ENCODE results near the gene CIROP. TPM values are rescaled to one million over a fixed set of nuclear protein-coding genes. Genes with fewer than 3 reads are reported as not detected.
A peak's percentile ranks its signal among the peaks of the same experiment; 100 is the strongest.

CIROP gene
- total RNA-seq, 2 experiments from 2014 or later = not detected

DNA sequence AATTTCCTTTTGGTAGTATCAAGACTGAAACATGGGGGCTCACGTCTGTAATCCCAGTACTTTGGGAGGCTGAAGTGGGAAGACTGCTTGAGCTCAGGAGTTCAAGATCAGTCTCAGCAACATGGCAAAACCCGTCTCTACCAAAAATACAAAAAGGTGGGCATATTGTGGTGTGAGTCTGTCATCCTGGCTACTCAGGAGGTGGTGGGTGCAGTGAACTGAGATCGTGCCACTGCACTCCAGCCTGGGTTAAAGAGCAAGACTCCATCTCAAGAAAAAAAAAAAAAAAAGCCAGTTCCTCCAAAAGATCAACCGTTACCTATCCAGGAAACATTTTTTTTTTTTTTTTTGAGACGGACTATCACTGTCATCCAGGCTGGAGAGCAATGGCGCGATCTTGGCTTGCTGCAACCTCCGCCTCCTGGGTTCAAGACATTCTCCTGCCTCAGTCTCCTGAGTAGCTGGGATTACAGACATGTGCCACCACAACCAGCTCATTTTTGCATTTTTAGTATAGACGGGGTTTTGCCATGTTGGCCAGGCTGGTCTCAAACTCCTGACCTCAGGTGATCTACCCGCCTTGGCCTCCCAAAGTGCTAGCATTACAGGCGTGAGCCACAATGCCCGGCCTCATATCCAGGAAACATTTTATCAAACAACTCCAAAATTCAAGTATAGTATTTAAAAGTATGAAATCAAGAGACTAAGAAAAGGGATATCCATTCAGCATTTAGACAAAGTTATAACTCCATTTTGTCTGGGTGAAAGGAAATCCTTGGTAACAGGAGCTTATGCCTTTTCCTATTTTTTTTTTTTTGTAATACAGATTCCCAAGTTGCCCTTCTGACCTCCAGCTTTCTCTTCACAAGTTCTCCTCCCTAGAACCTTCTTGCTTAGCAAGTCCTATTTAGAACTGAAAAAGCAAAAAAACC lies 13.2 kb downstream of the CIROP start:
- H3K4me1 ChIP-seq (ENCODE audit: insufficient read depth, low read length) = peaks cover 21% of the 10 kb centered on the region
- intact Hi-C loops (cut with DNase I, micrococcal nuclease) = loop anchor here (2.0 to 10.0 kb wide), 5 partner anchors 13 to 473 kb away; partner anchors contain the start of genes AP1G2 (in 1 of the 2), HOMEZ (in 1 of the 2), OXA1L (in 1 of the 2) and PABPN1 (in 1 of the 2)
- ATAC-seq (ENCODE audit: poor library complexity) = no peak
- Mint-ChIP-seq H3K27ac (no peak overlapping the region), H3K9me3 (no peaks in the 10 kb centered on the region), H3K4me3 (peak overlapping the region; percentile 78), H3K4me1 (ENCODE audit: low read depth) (peaks cover 44% of the 10 kb centered on the region), H3K36me3 (ENCODE audit: low read depth) (peaks cover 58% of the 10 kb centered on the region), H3K27me3 (no peaks in the 10 kb centered on the region)
- H3K27ac ChIP-seq (ENCODE audit: low read depth in 1 of 2, low read length in 2 of 2) = no peak overlapping the region
- H3K27me3 ChIP-seq (ENCODE audit: control insufficient read depth in 1 of 2, insufficient read depth in 2 of 2, low read length in 2 of 2) = no peaks in the 10 kb centered on the region
- H3K36me3 ChIP-seq (ENCODE audit: insufficient read depth, low read length) = peaks cover 65% of the 10 kb centered on the region
- ChIA-PET POLR2A (interaction anchor here (0.6 to 1.2 kb wide), 3 partner anchors 10 to 532 kb away, joined by 3 to 4 read pairs (median 3); partner anchors contain the start of gene PPP1R3E), CTCF (interaction anchor here (0.5 to 2.4 kb wide), 6 partner anchors 15 to 1103 kb away, joined by 3 to 8 read pairs (median 3); no protein-coding TSS in a partner anchor)
- H3K4me3 ChIP-seq (ENCODE audit: low read length) = no peak overlapping the region
- H3K9me3 ChIP-seq (ENCODE audit: control insufficient read depth in 1 of 2, insufficient read depth in 1 of 2, low read length in 2 of 2) = no peaks in the 10 kb centered on the region
- TF ChIP-seq CTCF (IDR thresholded peaks at IDR 0.05) = no peak
- DNase-seq = no peak

GRCh38 chr14:23090254-23090636 lies 14.5 kb downstream of the CIROP start:
- peaks cover 72% of the 10 kb centered on the region for H3K36me3 Mint-ChIP-seq (ENCODE audit: low read depth)
- H3K27ac Mint-ChIP-seq = no peak overlapping the region
- Histone ChIP-seq H3K4me1 (ENCODE audit: insufficient read depth, low read length) (peaks cover 12% of the 10 kb centered on the region), H3K4me3 (ENCODE audit: low read length) (no peak overlapping the region), H3K36me3 (ENCODE audit: insufficient read depth, low read length) (peaks cover 78% of the 10 kb centered on the region), H3K27ac (ENCODE audit: low read depth in 1 of 2, low read length in 2 of 2) (no peak overlapping the region), H3K27me3 (ENCODE audit: control insufficient read depth in 1 of 2, insufficient read depth in 2 of 2, low read length in 2 of 2) (no peaks in the 10 kb centered on the region), H3K9me3 (ENCODE audit: control insufficient read depth in 1 of 2, insufficient read depth in 1 of 2, low read length in 2 of 2) (no peaks in the 10 kb centered on the region)
- no peak overlapping the region for H3K4me3 Mint-ChIP-seq
- ATAC-seq (ENCODE audit: poor library complexity) (no peak), DNase-seq (no peak)
- H3K9me3 Mint-ChIP-seq = no peaks in the 10 kb centered on the region
- POLR2A ChIA-PET = no interaction called here
- intact Hi-C loops (cut with DNase I, micrococcal nuclease) = loop anchor here (10.0 kb wide), 4 partner anchors 195 to 475 kb away; partner anchors contain the start of genes AP1G2 (in 1 of the 2), HOMEZ (in 1 of the 2), OXA1L (in 1 of the 2) and PABPN1 (in 1 of the 2)
- CTCF ChIA-PET = interaction anchor here (1.3 to 2.4 kb wide), 2 partner anchors 9 to 21 kb away, joined by 3 to 8 read pairs; no protein-coding TSS in a partner anchor
- H3K27me3 Mint-ChIP-seq = no peaks in the 10 kb centered on the region
- H3K4me1 Mint-ChIP-seq (ENCODE audit: low read depth) = peaks cover 49% of the 10 kb centered on the region
- TF ChIP-seq CTCF (IDR thresholded peaks at IDR 0.05) = no peak

- H3K27ac ChIP-seq (ENCODE audit: low read depth in 1 of 2, low read length in 2 of 2) = no peak overlapping the region
- ChIA-PET POLR2A (no interaction called here), CTCF (interaction anchor here (1.3 to 2.4 kb wide), 2 partner anchors 10 to 21 kb away, joined by 3 to 8 read pairs; no protein-coding TSS in a partner anchor)
- TF ChIP-seq CTCF (IDR thresholded peaks at IDR 0.05) = no peak
- no peak for ATAC-seq (ENCODE audit: poor library complexity)
- H3K4me1 ChIP-seq (ENCODE audit: insufficient read depth, low read length) = peaks cover 12% of the 10 kb centered on the region
- intact Hi-C loops (cut with DNase I, micrococcal nuclease) = loop anchor here (10.0 kb wide), 4 partner anchors 195 to 475 kb away; partner anchors contain the start of genes AP1G2 (in 1 of the 2), HOMEZ (in 1 of the 2), OXA1L (in 1 of the 2) and PABPN1 (in 1 of the 2)
- Mint-ChIP-seq H3K36me3 (ENCODE audit: low read depth) (peaks cover 77% of the 10 kb centered on the region), H3K4me3 (no peak overlapping the region), H3K27ac (no peak overlapping the region), H3K4me1 (ENCODE audit: low read depth) (peaks cover 51% of the 10 kb centered on the region), H3K9me3 (no peaks in the 10 kb centered on the region), H3K27me3 (no peaks in the 10 kb centered on the region)
- no peak overlapping the region for H3K4me3 ChIP-seq (ENCODE audit: low read length)
- H3K9me3 ChIP-seq (ENCODE audit: control insufficient read depth in 1 of 2, insufficient read depth in 1 of 2, low read length in 2 of 2) = no peaks in the 10 kb centered on the region
- peaks cover 84% of the 10 kb centered on the region for H3K36me3 ChIP-seq (ENCODE audit: insufficient read depth, low read length)
- no peaks in the 10 kb centered on the region for H3K27me3 ChIP-seq (ENCODE audit: control insufficient read depth in 1 of 2, insufficient read depth in 2 of 2, low read length in 2 of 2)
- no peak for DNase-seq
Observed at GRCh38 chr14:23089498-23090253, 15.1 kb downstream of the CIROP start.

Measured in CD4-positive, alpha-beta T cell (primary cell).